ENCODE measurements around the gene ADGRV1. TPM values are rescaled to one million over a fixed set of nuclear protein-coding genes. Genes with fewer than 3 reads are reported as not detected.

The ADGRV1 gene
- total and polyA plus RNA-seq, 9 of the 15 experiments (the other 6 are each of a cell fraction or from before 2014, with no cell fraction given), result 21.7 to 156 (median 58.2) TPM

- no peak for TF ChIP-seq MITF (IDR thresholded peaks at IDR 0.05)
- TF ChIP-seq DACH1 (IDR thresholded peaks at IDR 0.05; ENCODE audit: partially characterized antibody), result no peak
- no peak for TF ChIP-seq HMGN3 (IDR thresholded peaks at IDR 0.05; ENCODE audit: borderline replicate concordance, extremely low read depth, insufficient read length, low read depth, low read length)
- TF ChIP-seq TEAD4 (IDR thresholded peaks at IDR 0.05; ENCODE audit: low read length), result no peak
- no peak for TF ChIP-seq TEAD4 (CRISPR knock-in tag; IDR thresholded peaks at IDR 0.05; ENCODE audit: borderline replicate concordance)
- TF ChIP-seq KLF1 (tag; IDR thresholded peaks at IDR 0.05), result no peak
- TF ChIP-seq FOXJ3 (CRISPR knock-in tag; IDR thresholded peaks at IDR 0.05), result no peak
- TF ChIP-seq, protein P1, sequence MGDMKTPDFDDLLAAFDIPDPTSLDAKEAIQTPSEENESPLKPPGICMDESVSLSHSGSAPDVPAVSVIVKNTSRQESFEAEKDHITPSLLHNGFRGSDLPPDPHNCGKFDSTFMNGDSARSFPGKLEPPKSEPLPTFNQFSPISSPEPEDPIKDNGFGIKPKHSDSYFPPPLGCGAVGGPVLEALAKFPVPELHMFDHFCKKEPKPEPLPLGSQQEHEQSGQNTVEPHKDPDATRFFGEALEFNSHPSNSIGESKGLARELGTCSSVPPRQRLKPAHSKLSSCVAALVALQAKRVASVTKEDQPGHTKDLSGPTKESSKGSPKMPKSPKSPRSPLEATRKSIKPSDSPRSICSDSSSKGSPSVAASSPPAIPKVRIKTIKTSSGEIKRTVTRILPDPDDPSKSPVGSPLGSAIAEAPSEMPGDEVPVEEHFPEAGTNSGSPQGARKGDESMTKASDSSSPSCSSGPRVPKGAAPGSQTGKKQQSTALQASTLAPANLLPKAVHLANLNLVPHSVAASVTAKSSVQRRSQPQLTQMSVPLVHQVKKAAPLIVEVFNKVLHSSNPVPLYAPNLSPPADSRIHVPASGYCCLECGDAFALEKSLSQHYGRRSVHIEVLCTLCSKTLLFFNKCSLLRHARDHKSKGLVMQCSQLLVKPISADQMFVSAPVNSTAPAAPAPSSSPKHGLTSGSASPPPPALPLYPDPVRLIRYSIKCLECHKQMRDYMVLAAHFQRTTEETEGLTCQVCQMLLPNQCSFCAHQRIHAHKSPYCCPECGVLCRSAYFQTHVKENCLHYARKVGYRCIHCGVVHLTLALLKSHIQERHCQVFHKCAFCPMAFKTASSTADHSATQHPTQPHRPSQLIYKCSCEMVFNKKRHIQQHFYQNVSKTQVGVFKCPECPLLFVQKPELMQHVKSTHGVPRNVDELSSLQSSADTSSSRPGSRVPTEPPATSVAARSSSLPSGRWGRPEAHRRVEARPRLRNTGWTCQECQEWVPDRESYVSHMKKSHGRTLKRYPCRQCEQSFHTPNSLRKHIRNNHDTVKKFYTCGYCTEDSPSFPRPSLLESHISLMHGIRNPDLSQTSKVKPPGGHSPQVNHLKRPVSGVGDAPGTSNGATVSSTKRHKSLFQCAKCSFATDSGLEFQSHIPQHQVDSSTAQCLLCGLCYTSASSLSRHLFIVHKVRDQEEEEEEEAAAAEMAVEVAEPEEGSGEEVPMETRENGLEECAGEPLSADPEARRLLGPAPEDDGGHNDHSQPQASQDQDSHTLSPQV (IDR thresholded peaks at IDR 0.05), result no peak
- TF ChIP-seq PHB (CRISPR knock-in tag; IDR thresholded peaks at IDR 0.05), result no peak
- no peak for TF ChIP-seq ARNT (IDR thresholded peaks at IDR 0.05)
- TF ChIP-seq PRPF4 (IDR thresholded peaks at IDR 0.05; ENCODE audit: insufficient read depth, low read depth, low read length, poor library complexity, severe bottlenecking), result no peak
- no peak for TF ChIP-seq ZNF445 (CRISPR knock-in tag; IDR thresholded peaks at IDR 0.05; ENCODE audit: low read depth)
- no peak for TF ChIP-seq HSF4 (CRISPR knock-in tag; IDR thresholded peaks at IDR 0.05; ENCODE audit: borderline replicate concordance)
Measured at GRCh38 chr5:91122651-91123050, 564.1 kb downstream of the ADGRV1 start (continued).

Measured in K562 (cell line).